ENCODE measurements around the gene SV2B.

- TF ChIP-seq CTCF (IDR thresholded peaks at IDR 0.05; ENCODE audit: insufficient read depth, low read length, poor library complexity, severe bottlenecking), result no peak
- TF ChIP-seq EZH2phosphoT487 (conservative IDR thresholded peaks at IDR 0.05; ENCODE audit: low read length), result no peak
Measured at GRCh38 chr15:91122296-91122695, 22.2 kb downstream of the SV2B start.

All from SU-DHL-6 (cell line).